ENCODE results near the gene CCDC12.

Gene CCDC12

GRCh38 chr3:46881596-46882376 lies 94.8 kb downstream of the CCDC12 start:
- Histone ChIP-seq H3K18ac (ENCODE audit: low read depth in 1 of 2, low read length in 2 of 2) (no peak overlapping the region), H2AFZ (ENCODE audit: low read depth, low read length) (no peak overlapping the region), H2BK15ac (ENCODE audit: low read depth, poor library complexity, severe bottlenecking) (peak overlapping the region; percentile 17), H4K8ac (ENCODE audit: low read length) (no peak overlapping the region), H2AK5ac (ENCODE audit: low read length, severe bottlenecking) (no peak overlapping the region), H2BK12ac (ENCODE audit: low read length in 2 of 2) (no peak overlapping the region), H4K91ac (ENCODE audit: low read length) (no peak overlapping the region), H3K79me1 (replicated peaks; ENCODE audit: low read length, poor library complexity, severe bottlenecking) (no peaks in the 10 kb centered on the region), H3K27me3 (ENCODE audit: control insufficient read depth in 1 of 2, insufficient read depth in 1 of 2, low read length in 2 of 2) (peaks cover 40 to 52% of the 10 kb centered on the region in 2 experiments), H3K23ac (ENCODE audit: low read length in 2 of 2) (no peak overlapping the region), H3K9me3 (ENCODE audit: control insufficient read depth, low read length) (no peaks in the 10 kb centered on the region), H3K4me3 (ENCODE audit: insufficient read depth in 1 of 2, low read depth in 1 of 2, low read length in 2 of 2) (peak overlapping the region; percentile 47 to 51), H3K36me3 (ENCODE audit: control insufficient read depth in 1 of 2, insufficient read depth in 2 of 2, low read depth in 1 of 2, low read length in 2 of 2) (no peaks in the 10 kb centered on the region), H3K4ac (ENCODE audit: low read depth in 1 of 2, low read length in 2 of 2) (no peak overlapping the region), H2BK120ac (ENCODE audit: low read depth, low read length) (no peak overlapping the region), H3K9ac (ENCODE audit: low read length) (no peak overlapping the region), H3K4me2 (ENCODE audit: low read length, poor library complexity, severe bottlenecking) (peak overlapping the region; percentile 96), H3K4me1 (ENCODE audit: control insufficient read depth, insufficient read depth, low read depth, low read length) (peaks cover 43% of the 10 kb centered on the region), H3K27ac (ENCODE audit: low read length, poor library complexity, severe bottlenecking) (no peak overlapping the region), H3K14ac (ENCODE audit: low read length in 2 of 2) (no peak overlapping the region), H2BK5ac (ENCODE audit: low read depth, low read length, poor library complexity, severe bottlenecking) (no peak overlapping the region)
- peak; percentile 25 for DNase-seq
- 2% methylated on average over 44 of the region's 83 CpGs for WGBS

GRCh38 chr3:46880884-46881595 lies 95.5 kb downstream of the CCDC12 start:
- Histone ChIP-seq H3K27ac (ENCODE audit: low read length, poor library complexity, severe bottlenecking) (no peak overlapping the region), H3K79me1 (replicated peaks; ENCODE audit: low read length, poor library complexity, severe bottlenecking) (no peaks in the 10 kb centered on the region), H3K14ac (ENCODE audit: low read length in 2 of 2) (no peak overlapping the region), H3K27me3 (ENCODE audit: control insufficient read depth in 1 of 2, insufficient read depth in 1 of 2, low read length in 2 of 2) (peaks cover 38 to 50% of the 10 kb centered on the region in 2 experiments), H2AK5ac (ENCODE audit: low read length, severe bottlenecking) (no peak overlapping the region), H3K23ac (ENCODE audit: low read length in 2 of 2) (no peak overlapping the region), H3K9ac (ENCODE audit: low read length) (no peak overlapping the region), H2BK12ac (ENCODE audit: low read length in 2 of 2) (no peak overlapping the region), H4K91ac (ENCODE audit: low read length) (no peak overlapping the region), H2BK15ac (ENCODE audit: low read depth, poor library complexity, severe bottlenecking) (peak overlapping the region; percentile 13), H2BK5ac (ENCODE audit: low read depth, low read length, poor library complexity, severe bottlenecking) (no peak overlapping the region), H3K36me3 (ENCODE audit: control insufficient read depth in 1 of 2, insufficient read depth in 2 of 2, low read depth in 1 of 2, low read length in 2 of 2) (no peaks in the 10 kb centered on the region), H3K4me1 (ENCODE audit: control insufficient read depth, insufficient read depth, low read depth, low read length) (peaks cover 50% of the 10 kb centered on the region), H3K4ac (ENCODE audit: low read depth in 1 of 2, low read length in 2 of 2) (no peak overlapping the region), H3K4me3 (ENCODE audit: insufficient read depth in 1 of 2, low read depth in 1 of 2, low read length in 2 of 2) (peak overlapping the region; percentile 26 to 47), H3K4me2 (ENCODE audit: low read length, poor library complexity, severe bottlenecking) (peak overlapping the region; percentile 82), H2AFZ (ENCODE audit: low read depth, low read length) (no peak overlapping the region), H2BK120ac (ENCODE audit: low read depth, low read length) (no peak overlapping the region), H3K9me3 (ENCODE audit: control insufficient read depth, low read length) (no peaks in the 10 kb centered on the region), H3K18ac (ENCODE audit: low read depth in 1 of 2, low read length in 2 of 2) (no peak overlapping the region), H4K8ac (ENCODE audit: low read length) (no peak overlapping the region)
- no peak for DNase-seq
- 28% methylated on average over 19 of the region's 29 CpGs for WGBS

- Histone ChIP-seq H3K4ac (ENCODE audit: low read depth in 1 of 2, low read length in 2 of 2) (no peak overlapping the region), H2AK5ac (ENCODE audit: low read length, severe bottlenecking) (peak overlapping the region; percentile 34), H2AFZ (ENCODE audit: low read depth, low read length) (no peak overlapping the region), H3K14ac (ENCODE audit: low read length in 2 of 2) (no peak overlapping the region), H2BK5ac (ENCODE audit: low read depth, low read length, poor library complexity, severe bottlenecking) (no peak overlapping the region), H3K27me3 (ENCODE audit: control insufficient read depth in 1 of 2, insufficient read depth in 1 of 2, low read length in 2 of 2) (peaks cover 25 to 40% of the 10 kb centered on the region in 2 experiments), H2BK12ac (ENCODE audit: low read length in 2 of 2) (no peak overlapping the region), H2BK120ac (ENCODE audit: low read depth, low read length) (no peak overlapping the region), H3K27ac (ENCODE audit: low read length, poor library complexity, severe bottlenecking) (no peak overlapping the region), H3K9me3 (ENCODE audit: control insufficient read depth, low read length) (no peaks in the 10 kb centered on the region), H3K4me2 (ENCODE audit: low read length, poor library complexity, severe bottlenecking) (no peak overlapping the region), H2BK15ac (ENCODE audit: low read depth, poor library complexity, severe bottlenecking) (no peak overlapping the region), H4K8ac (ENCODE audit: low read length) (no peak overlapping the region), H3K36me3 (ENCODE audit: control insufficient read depth in 1 of 2, insufficient read depth in 2 of 2, low read depth in 1 of 2, low read length in 2 of 2) (no peaks in the 10 kb centered on the region), H3K18ac (ENCODE audit: low read depth in 1 of 2, low read length in 2 of 2) (peak overlapping the region in 1 of 2 experiments; percentile 35), H3K9ac (ENCODE audit: low read length) (no peak overlapping the region), H3K23ac (ENCODE audit: low read length in 2 of 2) (no peak overlapping the region), H4K91ac (ENCODE audit: low read length) (no peak overlapping the region), H3K4me1 (ENCODE audit: control insufficient read depth, insufficient read depth, low read depth, low read length) (peaks cover 60% of the 10 kb centered on the region), H3K79me1 (replicated peaks; ENCODE audit: low read length, poor library complexity, severe bottlenecking) (no peaks in the 10 kb centered on the region), H3K4me3 (ENCODE audit: insufficient read depth in 1 of 2, low read depth in 1 of 2, low read length in 2 of 2) (no peak overlapping the region)
- 88% methylated on average over 1 of the region's 2 CpGs for WGBS
- DNase-seq, result no peak
Measured at GRCh38 chr3:46878781-46879436, 97.6 kb downstream of the CCDC12 start.
